Stimulated activated CD4-positive, alpha-beta T cell treated with anti-CD3 and anti-CD28 coated beads, Interleukin-1b, Interleukin-23, amount 100 ng/mL, for 4 hours (primary cell): ENCODE measurements around the gene PEX14.

ENCODE experiments used
- DNase-seq, 2 donors: peaks; one replicate each; pipeline ENCODE4 v3.0.0-alpha.2; 2020; ENCODE audit warnings: low read depth in 2 of 2

PEX14 gene

DNA sequence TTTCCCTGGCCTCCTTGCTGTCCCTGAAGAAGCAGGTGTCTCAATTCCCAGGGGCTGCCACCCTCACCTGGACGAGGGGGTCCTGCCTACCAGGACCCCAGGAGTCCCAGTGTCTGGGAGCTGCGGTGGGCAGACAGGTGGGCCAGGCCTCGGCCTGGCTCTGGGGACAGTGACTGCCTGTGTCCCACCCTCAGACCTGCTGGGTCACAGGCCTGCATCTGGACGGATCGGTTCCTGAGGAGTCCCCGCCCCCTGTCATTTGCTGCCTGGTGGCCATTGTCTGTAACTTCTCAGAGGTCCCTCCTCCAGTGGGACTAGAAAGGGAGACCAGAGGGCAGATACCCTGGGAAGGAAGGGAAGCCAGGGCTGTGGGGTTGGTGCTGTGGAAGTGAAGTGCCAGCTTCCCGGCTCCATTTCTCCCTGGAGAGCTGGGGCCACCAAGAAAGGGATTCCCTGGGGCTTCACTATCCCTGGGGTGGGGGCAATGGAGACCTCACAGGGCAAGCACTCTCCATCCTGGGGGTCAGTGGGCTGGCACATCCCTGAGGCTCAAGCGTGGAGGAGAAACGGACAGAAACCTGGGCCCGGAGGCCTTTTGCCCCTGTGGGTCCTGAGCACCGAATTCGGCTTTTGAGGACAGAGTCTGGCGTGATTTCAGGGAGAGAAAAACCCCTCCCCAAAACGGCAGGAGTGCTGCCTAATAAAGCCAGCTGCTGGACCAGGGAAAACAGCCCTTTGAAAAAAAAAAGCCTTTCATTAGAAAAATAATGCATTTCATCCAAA, 157.3 kb downstream of the PEX14 start:
- DNase-seq, result no peak

- DNase-seq, result no peak
These were observed 157.9 kb downstream of the PEX14 start for GRCh38 chr1:10632691-10633090.

GRCh38 chr1:10633416-10633815, 158.7 kb downstream of the PEX14 start:
- DNase-seq, result no peak

DNA sequence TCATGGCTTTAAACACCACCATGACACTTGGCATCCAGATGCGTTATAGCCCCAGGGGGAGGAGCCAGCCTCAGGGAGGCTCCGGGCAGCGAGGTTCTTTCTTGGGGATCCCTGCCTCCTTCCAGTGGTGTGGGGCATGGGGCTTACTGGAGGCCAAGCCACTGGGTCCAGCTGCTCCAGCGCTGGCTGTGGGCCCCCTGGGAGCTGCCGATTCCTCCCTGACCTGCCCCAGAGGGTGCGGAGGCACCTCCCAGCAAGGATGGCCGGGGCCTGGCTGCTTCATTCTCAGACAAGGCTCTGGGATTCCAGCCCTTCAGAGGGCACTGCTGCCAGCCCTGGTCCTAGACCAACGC, 159.3 kb downstream of the PEX14 start:
- no peak for DNase-seq

DNA sequence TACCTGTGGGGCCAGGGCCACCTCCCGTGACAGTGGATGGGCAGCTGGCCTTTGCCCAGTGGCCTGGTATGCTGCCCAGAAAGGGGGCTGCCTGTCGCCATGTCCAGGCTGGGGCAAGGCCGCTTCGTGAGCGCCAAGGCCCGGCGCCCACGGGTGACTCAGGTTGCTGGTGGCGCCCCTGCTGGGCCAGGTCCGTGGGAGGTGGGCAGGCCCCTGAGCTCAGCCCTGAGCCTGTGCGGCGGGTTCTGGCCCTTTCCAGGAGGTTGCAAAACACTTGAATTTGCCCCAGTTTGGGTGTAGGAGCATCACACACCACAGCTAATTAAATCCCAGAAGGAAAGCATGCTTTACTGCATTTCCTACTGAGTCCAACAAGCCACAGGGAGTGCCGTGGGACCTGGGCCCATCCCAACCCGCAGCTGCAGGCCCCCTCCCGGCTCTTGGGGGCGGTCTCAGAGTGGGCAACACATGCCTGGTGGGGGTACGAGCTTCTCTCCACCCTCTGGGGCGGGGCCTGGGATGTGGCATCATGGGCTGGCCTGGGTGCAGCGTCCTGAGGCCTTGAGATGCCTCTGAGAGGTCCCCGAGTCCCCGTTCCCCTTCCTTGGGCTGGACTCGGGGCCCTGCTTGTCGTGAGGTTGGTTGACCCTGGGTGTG, 159.8 kb downstream of the PEX14 start:
- DNase-seq, result no peak

DNA sequence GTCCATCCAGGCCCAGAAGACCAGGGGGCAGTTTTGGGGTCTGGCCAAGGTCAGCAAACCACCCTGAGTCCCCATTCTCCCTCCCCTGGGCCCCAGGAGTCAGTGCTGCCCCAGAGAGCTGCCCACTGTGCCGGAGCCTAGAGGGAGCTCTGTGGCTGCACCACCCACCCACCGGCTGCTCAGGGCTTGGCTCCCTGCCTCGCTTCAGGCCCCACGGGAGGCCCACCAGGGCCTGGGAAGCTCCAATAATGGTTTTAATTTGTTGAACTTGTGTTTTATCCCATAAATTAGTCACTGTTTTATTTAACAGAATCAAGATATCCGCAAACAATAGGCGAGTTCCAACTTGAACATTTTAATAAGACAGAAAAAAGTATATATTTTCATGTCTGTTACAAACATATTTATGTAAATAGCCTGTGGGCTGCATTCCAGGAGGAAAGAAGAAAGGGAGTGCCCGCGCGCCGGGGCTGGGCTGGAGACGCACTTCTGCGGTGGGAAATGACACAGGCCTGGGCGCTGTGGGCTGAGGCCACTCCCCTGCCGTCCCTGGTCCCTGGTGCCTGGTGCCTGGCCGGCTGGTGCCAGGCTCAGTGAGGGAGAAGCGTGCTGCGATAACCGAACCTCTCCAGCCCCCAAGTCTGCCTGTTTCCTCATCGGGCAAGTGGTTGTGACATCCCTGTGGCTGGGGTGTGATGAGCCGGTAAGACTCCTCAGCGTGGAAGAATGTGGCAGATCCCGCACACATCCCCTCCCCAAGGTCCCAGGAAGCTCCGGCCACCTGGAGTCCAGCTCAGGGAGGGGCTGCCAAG, 160.5 kb downstream of the PEX14 start:
- DNase-seq, result no peak

DNA sequence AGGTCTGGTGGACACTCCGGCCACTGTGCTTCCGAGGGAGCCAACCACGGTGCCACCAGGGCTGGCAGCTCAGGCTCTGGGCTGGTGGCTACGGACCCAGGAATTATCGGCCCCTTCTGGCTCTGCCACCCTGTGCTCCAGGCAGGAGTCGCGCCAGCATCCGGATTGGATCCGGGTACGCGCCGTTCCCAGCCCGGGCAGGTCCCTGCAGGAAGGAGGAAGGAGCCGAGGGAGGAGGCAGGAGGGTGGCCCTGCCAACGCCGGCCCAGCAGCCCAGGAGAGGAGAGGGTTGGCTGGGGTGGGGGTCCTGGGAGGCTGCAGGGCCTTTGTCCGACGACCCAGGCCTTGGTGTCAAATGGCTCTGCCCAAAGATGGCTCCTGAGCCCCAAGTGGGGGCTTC, 161.2 kb downstream of the PEX14 start:
- no peak for DNase-seq

- no peak for DNase-seq
These were observed 162.7 kb downstream of the PEX14 start for GRCh38 chr1:10637400-10637799.

DNA sequence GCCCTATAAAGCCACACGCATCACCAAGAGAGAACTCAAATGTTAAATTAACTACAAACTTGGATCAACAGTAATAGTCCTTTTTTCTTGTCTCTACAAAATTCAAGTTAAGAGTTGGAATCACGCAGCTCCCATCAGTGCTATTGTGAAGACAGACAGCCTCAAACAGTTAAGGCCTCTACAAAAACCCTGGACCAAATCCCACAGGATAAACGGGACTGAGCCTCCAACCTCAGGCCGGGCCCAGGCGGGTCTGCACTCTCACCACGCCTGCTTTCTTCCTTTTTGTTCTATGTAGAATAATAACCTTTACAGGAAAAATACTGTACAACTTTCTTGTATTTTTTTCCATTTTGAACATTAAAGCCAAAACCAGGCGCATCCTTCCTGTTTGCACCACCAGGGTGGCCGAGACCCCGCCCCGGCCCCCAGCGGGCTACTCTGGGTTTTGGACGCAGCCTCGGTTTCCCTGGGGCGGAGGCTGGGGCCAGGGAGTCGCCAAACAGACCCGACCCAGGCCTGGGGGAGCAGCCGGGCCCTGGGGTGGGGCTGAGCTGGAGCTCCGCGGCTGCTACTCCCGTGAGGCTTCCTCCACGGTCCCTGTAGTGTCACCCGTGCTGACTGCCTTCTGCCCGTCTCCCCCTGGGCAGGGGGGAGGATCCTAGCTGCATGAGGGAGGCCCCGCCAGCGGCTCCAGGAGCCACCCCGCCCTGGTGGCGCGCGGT, 163.2 kb downstream of the PEX14 start:
- no peak for DNase-seq

DNA sequence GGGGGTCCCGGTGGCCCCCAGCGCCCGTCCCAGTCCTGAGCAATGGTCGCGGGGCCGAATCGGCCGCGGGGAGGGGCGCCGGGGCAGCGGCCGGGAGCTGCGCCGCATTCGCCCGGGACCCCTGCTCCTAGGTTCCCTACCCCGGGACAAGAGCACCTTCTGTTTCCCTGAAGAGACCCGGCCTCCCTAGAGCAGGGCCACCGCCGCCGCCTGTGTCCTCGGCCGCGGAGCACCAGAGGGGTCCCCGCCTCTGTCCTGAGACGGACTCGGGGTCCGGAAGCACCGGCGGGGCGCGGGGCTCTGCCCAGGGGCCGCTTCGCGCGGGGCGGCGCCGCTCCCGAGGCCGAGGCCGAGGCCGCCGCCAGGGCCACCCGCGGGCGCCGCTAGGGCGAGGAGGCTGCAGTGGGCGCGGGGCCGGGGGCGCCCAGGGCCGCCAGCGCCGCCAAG, 163.8 kb downstream of the PEX14 start:
- DNase-seq, result no peak

GRCh38 chr1:10639011-10639774, 164.4 kb downstream of the PEX14 start:
- DNase-seq, result no peak

- DNase-seq, result no peak
These were observed 165.2 kb downstream of the PEX14 start for GRCh38 chr1:10639775-10640578.

DNA sequence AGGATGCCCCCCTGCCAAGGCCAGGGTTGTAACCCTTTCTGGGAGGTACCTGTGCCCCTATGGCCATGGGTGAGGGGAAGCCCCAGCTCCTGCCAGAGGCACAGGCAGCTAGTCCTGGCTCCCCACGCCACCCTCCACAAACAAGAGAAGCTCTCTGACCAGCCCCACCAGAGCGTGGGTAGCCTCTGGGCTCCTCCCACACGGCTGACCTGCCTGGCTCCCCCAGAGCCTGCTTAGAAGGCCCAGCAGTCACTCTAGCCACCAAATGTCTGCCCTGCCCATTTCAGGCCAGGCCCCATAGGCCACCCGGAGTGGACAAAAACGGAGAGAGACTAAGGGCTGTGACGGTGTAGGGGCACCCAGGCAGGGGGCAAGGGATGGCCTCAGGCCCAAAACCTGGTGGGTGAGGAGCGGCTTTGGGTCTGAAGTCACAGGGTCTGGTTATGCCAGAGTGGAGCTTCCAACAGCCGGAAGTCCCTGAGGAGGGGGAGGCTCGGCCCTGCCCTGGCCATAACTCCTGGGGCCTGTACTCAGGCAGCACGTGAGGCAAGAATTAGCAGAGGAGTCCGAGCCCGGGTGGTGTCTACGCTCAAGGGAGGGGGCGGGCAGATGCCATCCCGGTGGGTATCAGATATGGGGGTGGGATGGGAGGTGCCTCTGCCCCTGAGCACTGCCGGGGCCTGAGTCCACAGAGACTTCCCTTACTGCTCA, 166.2 kb downstream of the PEX14 start:
- DNase-seq, result no peak

- no peak for DNase-seq
These were observed 167.2 kb downstream of the PEX14 start for GRCh38 chr1:10641976-10642375.

- DNase-seq, result no peak
These were observed 167.8 kb downstream of the PEX14 start for GRCh38 chr1:10642403-10643080.

- DNase-seq, result no peak
These were observed 169.0 kb downstream of the PEX14 start for GRCh38 chr1:10643607-10644306.

DNA sequence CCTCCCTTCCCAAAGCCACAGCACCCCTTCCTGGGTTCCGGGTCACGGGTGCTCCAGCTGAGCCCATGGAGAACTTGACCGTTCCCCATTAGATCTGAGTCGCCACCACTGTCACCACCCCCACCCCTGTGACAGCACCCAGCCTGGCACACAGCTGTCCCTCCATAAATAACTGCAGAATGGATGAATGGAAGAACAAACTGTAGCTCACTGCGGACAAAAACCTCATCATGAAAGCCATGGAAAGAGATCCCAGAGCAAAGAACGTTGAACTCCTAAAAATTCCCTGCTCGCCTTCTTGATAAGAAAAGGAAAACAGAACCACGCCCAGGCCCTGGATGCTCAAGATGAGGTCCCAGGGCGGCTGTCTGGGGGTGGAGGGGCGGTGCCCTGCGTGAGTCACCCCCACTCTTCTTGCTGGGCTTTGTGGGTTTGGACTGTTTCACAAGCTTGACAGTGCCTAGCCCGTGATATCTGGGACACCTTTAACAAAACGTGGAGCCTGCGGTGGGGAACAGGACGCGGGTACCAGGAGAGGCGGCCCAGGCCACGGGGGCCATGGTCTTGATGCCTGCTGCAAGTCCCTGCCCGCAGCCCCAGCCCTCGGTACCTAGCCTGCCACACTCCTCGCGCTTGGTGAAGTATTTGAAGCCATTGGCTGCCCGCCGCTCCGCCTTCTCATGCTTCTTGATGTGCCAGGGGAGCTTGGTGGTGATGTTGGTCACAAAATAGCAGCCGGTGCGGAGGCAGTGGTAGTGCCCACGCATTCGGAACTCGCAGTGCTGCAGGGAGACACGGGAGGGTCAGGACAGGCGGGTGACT, 169.8 kb downstream of the PEX14 start:
- DNase-seq, result no peak
